Natural killer cell treated with Interleukin-12 subunit alpha and Interleukin-12 subunit beta and Interleukin-15 and Interleukin-18, amount 100 ng/mL, for 72 hours (primary cell): ENCODE results near the gene TFRC. TPM values are rescaled to one million over a fixed set of nuclear protein-coding genes. Genes with fewer than 3 reads are reported as not detected.
"Not testable (repeated sequence)": the region's sequence is repeated elsewhere in the genome, so short reads cannot be mapped to it uniquely, and the experiment has no call there.

Experiments
- ATAC-seq, 2 donors: fragments of 150-1000 bp; cut with Tn5 transposase in 1 of 2; sonication (Bioruptor Pico), chemical (Tn5 transposase) in 1 of 2; 2 replicates each; pipeline ENCODE4 v1.10.0; 2021
- DNase-seq: peaks from one replicate; pipeline ENCODE4 v3.0.0; 2022; ENCODE audit warnings: low spot score
- H3K27ac Mint-ChIP-seq, 2 donors: 1 replicate in 1 of 2; 2 replicates in 1 of 2; pipeline ENCODE4 v1.8.0; 2022; ENCODE audit warnings: mixed read lengths in 2 of 2, mild to moderate bottlenecking in 1 of 2, moderate library complexity in 1 of 2
- H3K27me3 Mint-ChIP-seq, 2 donors: 1 replicate in 1 of 2; 2 replicates in 1 of 2; pipeline ENCODE4 v1.8.0; 2022; ENCODE audit warnings: mixed read lengths in 2 of 2
- H3K36me3 Mint-ChIP-seq: one replicate; pipeline ENCODE4 v1.8.0; 2022; ENCODE audit warnings: mixed read lengths
- H3K4me1 Mint-ChIP-seq, 2 donors: 1 replicate in 1 of 2; 2 replicates in 1 of 2; pipeline ENCODE4 v1.8.0; 2022; ENCODE audit warnings: low read depth in 2 of 2, mixed read lengths in 2 of 2, mild to moderate bottlenecking in 1 of 2
- H3K4me3 Mint-ChIP-seq: one replicate; pipeline ENCODE4 v1.8.0; 2022; ENCODE audit warnings: mixed read lengths
- H3K9me3 Mint-ChIP-seq: 2 replicates; pipeline ENCODE4 v1.8.0; 2022; ENCODE audit warnings: mixed read lengths
- total RNA-seq, 2 donors: library from RNA; stranded (reverse); gene quantifications; one replicate each; pipeline ENCODE4 v1.2.3, GENCODE V29; 2022

Gene TFRC
- total RNA-seq, 2 donors from 2014 or later, result 395 to 476 TPM

GRCh38 chr3:196016485-196016884 is 65.4 kb downstream of the TFRC start:
- no peaks in the 10 kb centered on the region for H3K36me3 Mint-ChIP-seq
- ATAC-seq, result peak in 1 of 2 donors; percentile 41
- no peak overlapping the region for H3K4me3 Mint-ChIP-seq
- peaks cover 10 to 15% of the 10 kb centered on the region in 2 donors for H3K27me3 Mint-ChIP-seq
- no peaks in the 10 kb centered on the region for H3K4me1 Mint-ChIP-seq
- no peaks in the 10 kb centered on the region for H3K9me3 Mint-ChIP-seq
- no peak overlapping the region for H3K27ac Mint-ChIP-seq
- no peak for DNase-seq

DNA sequence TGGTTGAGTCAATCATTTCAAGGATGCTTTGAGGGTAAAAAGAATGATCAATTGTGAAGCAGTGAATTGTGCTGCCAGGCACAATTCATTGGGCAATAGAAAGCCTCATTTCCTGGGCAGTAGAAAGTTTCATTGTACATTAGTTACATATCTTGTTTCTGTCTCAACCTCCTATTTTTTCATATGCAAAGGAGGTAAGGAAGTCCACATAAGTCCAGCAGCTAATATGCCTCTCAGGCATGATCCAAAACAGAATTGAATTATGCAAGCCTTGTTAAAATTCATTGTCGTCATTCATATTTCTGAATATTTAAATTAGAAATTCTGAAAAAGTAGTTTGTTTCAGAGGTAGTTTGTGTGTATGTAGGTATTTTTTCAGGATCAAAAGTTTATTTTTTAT is 65.8 kb downstream of the TFRC start:
- ATAC-seq (no peak), DNase-seq (no peak)
- no peaks in the 10 kb centered on the region for H3K9me3 Mint-ChIP-seq
- no peak overlapping the region for H3K27ac Mint-ChIP-seq
- peaks cover 8 to 12% of the 10 kb centered on the region in 2 donors for H3K27me3 Mint-ChIP-seq
- no peaks in the 10 kb centered on the region for H3K4me1 Mint-ChIP-seq
- H3K4me3 Mint-ChIP-seq, result no peak overlapping the region
- H3K36me3 Mint-ChIP-seq, result no peaks in the 10 kb centered on the region

GRCh38 chr3:196013587-196014487 is 68.1 kb downstream of the TFRC start:
- no peaks in the 10 kb centered on the region for H3K4me1 Mint-ChIP-seq
- no peak for DNase-seq
- no peak overlapping the region for H3K27ac Mint-ChIP-seq
- no peaks in the 10 kb centered on the region for H3K9me3 Mint-ChIP-seq
- H3K4me3 Mint-ChIP-seq, result no peak overlapping the region
- ATAC-seq, result no peak
- H3K36me3 Mint-ChIP-seq, result peaks cover 7% of the 10 kb centered on the region
- H3K27me3 Mint-ChIP-seq, result peaks cover 19 to 22% of the 10 kb centered on the region in 2 donors

- Mint-ChIP-seq H3K27me3 (peaks cover 20 to 21% of the 10 kb centered on the region in 2 donors), H3K36me3 (peaks cover 7% of the 10 kb centered on the region), H3K4me3 (no peak overlapping the region), H3K27ac (no peak overlapping the region), H3K9me3 (no peaks in the 10 kb centered on the region), H3K4me1 (no peaks in the 10 kb centered on the region)
- no peak for DNase-seq
- ATAC-seq, result no peak
Measured at GRCh38 chr3:196012941-196013476, 68.9 kb downstream of the TFRC start.

DNA sequence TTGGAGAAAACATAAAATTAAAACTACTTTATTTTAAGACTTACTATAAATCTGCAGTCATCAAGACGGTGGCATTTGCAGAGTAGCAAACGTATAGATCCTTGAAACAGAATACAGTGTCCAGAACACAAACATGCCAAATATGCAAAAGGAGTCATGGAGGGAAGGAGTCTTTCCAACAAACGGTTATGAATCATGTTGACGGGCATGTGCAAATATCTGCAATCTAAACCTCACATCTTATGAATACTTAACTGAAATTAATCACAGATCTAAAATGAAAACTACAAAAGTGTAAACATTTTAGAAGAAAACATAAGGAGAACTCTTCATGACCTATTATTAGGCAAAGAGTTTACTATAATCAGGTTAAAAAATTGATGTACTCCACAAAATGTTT is 69.4 kb downstream of the TFRC start:
- Mint-ChIP-seq H3K27ac (no peak overlapping the region), H3K36me3 (peaks cover 7% of the 10 kb centered on the region), H3K4me3 (no peak overlapping the region), H3K27me3 (peaks cover 23 to 26% of the 10 kb centered on the region in 2 donors), H3K4me1 (no peaks in the 10 kb centered on the region), H3K9me3 (no peaks in the 10 kb centered on the region)
- no peak for ATAC-seq
- DNase-seq, result no peak

- Mint-ChIP-seq H3K27ac (no peak overlapping the region), H3K9me3 (no peaks in the 10 kb centered on the region)
Measured at GRCh38 chr3:196009456-196009855, 72.4 kb downstream of the TFRC start.

GRCh38 chr3:196008929-196009328 is 73.0 kb downstream of the TFRC start:
- peaks cover 7% of the 10 kb centered on the region for H3K36me3 Mint-ChIP-seq
- H3K4me1 Mint-ChIP-seq, result no peaks in the 10 kb centered on the region
- no peaks in the 10 kb centered on the region for H3K9me3 Mint-ChIP-seq
- H3K27ac Mint-ChIP-seq, result no peak overlapping the region
- peaks cover 21 to 31% of the 10 kb centered on the region in 2 donors for H3K27me3 Mint-ChIP-seq
- ATAC-seq, result peak in 1 of 2 donors; percentile 17
- H3K4me3 Mint-ChIP-seq, result no peak overlapping the region
- DNase-seq, result no peak

More at GRCh38 chr3:196009456-196009855, 72.4 kb downstream of the TFRC start:
- Mint-ChIP-seq H3K4me3 (no peak overlapping the region), H3K36me3 (peaks cover 7% of the 10 kb centered on the region), H3K4me1 (no peaks in the 10 kb centered on the region), H3K27me3 (peaks cover 21 to 31% of the 10 kb centered on the region in 2 donors)
- DNase-seq (no peak), ATAC-seq (no peak)

- Mint-ChIP-seq H3K27ac (no peak overlapping the region), H3K4me1 (no peaks in the 10 kb centered on the region), H3K27me3 (peaks cover 21 to 31% of the 10 kb centered on the region in 2 donors), H3K36me3 (peaks cover 7% of the 10 kb centered on the region), H3K9me3 (no peaks in the 10 kb centered on the region), H3K4me3 (no peak overlapping the region)
- DNase-seq, result no peak
- ATAC-seq, result no peak
Measured at GRCh38 chr3:196008387-196008786, 73.5 kb downstream of the TFRC start.

DNA sequence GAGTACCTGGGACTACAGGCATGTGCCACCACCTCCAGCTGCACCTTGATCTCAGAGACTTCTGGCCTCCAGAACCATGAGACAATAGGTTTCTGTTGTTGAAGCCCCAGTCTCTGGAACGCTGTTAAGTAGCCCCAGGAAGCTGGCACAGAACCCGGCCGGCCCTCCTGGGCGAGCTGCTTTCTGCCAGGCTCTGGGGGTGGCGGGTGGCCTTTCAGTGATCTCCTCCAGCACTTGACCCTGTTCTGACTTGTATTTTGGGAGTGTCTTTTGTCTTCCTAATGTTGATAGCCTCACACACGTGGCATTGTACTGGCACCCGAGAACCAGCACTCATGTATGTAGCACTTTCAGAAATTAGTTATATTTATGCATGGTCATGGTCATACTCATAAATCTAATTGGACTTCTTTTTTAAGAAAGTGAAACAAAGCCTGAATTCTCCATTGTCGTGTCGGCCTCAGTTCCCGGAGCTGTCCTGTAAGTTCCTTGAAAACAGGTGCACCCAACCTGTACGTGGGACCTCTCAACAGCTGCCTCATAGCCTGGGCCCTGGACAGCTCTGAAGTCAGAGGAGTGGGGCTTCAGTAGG is 74.0 kb downstream of the TFRC start:
- H3K27ac Mint-ChIP-seq, result no peak overlapping the region
- no peak for DNase-seq
- peaks cover 7% of the 10 kb centered on the region for H3K36me3 Mint-ChIP-seq
- no peaks in the 10 kb centered on the region for H3K9me3 Mint-ChIP-seq
- no peak overlapping the region for H3K4me3 Mint-ChIP-seq
- no peaks in the 10 kb centered on the region for H3K4me1 Mint-ChIP-seq
- no peak for ATAC-seq
- H3K27me3 Mint-ChIP-seq, result peaks cover 21 to 31% of the 10 kb centered on the region in 2 donors

- H3K27me3 Mint-ChIP-seq, result peaks cover 20 to 25% of the 10 kb centered on the region in 2 donors
- not testable (repeated sequence) for H3K4me3 Mint-ChIP-seq, H3K4me1 Mint-ChIP-seq, H3K27ac Mint-ChIP-seq, H3K36me3 Mint-ChIP-seq, H3K9me3 Mint-ChIP-seq, DNase-seq, ATAC-seq
Measured at GRCh38 chr3:196005338-196005737, 76.6 kb downstream of the TFRC start.

DNA sequence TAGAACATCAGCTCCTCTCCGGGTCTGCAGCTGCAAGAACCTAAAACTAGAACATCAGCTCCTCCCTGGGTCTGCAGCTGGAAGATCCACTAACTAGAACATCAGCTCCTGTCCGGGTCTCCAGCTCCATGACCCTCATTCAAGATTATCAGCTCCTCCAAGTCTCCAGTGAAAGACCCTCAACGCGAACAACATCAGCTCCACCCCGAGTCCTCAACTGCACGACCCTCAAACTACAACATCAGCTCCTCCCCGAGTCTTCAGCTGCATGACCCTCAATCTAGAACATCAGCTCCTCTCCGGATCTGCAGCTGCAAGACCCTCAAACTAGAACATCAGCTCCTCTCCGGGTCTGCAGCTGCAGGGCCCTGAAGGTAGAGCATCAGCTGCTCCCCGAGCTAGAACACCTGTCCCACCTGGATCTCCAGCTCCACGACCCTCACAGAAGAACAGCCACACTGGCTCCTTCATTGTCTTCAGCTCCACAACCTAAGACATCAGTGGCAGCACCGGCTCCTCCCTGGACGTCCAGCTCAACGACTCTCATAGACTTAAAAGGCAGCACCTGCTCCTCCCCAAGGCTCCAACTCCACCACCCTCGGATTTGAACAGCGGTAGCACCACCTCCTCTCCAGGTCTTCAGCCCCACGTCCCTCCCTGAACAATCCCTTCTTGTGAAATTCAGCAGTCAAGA is 77.4 kb downstream of the TFRC start:
- not testable (repeated sequence) for ATAC-seq, H3K9me3 Mint-ChIP-seq, H3K4me3 Mint-ChIP-seq, H3K4me1 Mint-ChIP-seq, H3K36me3 Mint-ChIP-seq, H3K27ac Mint-ChIP-seq, DNase-seq
- H3K27me3 Mint-ChIP-seq, result peaks cover 12 to 17% of the 10 kb centered on the region in 2 donors

DNA sequence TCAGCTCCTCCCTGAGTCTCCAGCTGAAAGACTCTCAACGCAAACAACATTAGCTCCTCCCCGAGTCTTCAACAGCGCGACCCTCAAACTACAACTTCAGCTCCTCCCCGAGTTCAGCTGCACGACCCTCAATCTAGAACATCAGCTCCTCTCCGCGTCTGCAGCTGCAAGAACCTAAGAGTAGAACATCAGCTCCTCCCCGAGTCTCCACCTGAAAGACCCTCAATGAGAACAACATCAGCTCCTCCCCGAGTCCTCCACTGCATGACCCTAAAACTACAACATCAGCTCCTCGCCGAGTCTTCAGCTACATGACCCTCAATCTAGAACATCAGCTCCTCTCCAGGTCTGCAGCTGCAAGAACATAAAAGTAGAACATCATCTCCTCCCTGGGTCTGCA is 78.3 kb downstream of the TFRC start:
- Mint-ChIP-seq H3K36me3 (no peaks in the 10 kb centered on the region), H3K4me1 (no peaks in the 10 kb centered on the region), H3K27ac (no peak overlapping the region), H3K4me3 (no peak overlapping the region), H3K9me3 (no peaks in the 10 kb centered on the region), H3K27me3 (peaks cover 12 to 18% of the 10 kb centered on the region in 2 donors)
- DNase-seq, result no peak
- ATAC-seq, result no peak

DNA sequence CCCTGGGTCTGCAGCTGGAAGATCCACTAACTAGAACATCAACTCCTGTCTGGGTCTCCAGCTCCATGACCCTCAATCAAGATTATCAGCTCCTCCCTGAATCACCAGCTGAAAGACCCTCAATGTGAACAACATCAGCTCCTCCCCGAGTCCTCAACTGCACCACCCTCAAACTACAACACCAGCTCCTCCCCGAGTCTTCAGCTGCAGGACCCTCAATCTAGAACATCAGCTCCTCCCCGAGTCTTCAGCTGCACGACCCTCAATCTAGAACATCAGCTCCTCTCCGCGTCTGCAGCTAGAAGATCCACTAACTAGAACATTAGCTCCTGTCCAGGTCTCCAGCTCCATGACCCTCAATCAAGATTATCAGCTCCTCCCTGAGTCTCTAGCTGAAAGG is 79.2 kb downstream of the TFRC start:
- H3K27ac Mint-ChIP-seq, H3K4me1 Mint-ChIP-seq, H3K9me3 Mint-ChIP-seq, DNase-seq, H3K4me3 Mint-ChIP-seq, H3K36me3 Mint-ChIP-seq, ATAC-seq: not testable (repeated sequence)
- peaks cover 7 to 15% of the 10 kb centered on the region in 2 donors for H3K27me3 Mint-ChIP-seq
